GM19452 (cell line): ENCODE measurements around the gene CACNA2D2.

ENCODE experiments used
- ATAC-seq: cut with Tn5 transposase; IDR thresholded peaks from one replicate; pipeline ENCODE4 v1.9.1; 2021; ENCODE audit not compliant: unreplicated experiment

CACNA2D2 gene

DNA sequence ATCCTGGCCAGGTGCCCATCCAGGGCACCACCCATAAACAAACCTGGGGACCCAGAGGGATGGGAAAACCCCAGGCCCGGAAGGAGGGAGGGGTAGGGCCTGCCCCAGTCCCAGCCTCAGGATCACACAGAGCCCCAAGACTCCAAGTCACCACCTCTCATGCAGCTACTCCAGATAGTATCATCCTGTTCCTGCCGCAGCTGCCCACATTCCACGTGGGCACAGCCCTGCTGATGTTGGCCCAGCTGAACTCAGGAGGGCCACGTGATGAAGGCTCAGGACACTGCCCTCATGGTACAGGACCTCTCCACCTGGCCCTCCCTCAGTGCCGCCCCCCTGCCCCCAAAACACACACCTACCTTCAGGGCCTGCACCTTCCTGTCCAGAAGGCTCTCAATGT, 69.5 kb downstream of the CACNA2D2 start:
- ATAC-seq, result no peak

DNA sequence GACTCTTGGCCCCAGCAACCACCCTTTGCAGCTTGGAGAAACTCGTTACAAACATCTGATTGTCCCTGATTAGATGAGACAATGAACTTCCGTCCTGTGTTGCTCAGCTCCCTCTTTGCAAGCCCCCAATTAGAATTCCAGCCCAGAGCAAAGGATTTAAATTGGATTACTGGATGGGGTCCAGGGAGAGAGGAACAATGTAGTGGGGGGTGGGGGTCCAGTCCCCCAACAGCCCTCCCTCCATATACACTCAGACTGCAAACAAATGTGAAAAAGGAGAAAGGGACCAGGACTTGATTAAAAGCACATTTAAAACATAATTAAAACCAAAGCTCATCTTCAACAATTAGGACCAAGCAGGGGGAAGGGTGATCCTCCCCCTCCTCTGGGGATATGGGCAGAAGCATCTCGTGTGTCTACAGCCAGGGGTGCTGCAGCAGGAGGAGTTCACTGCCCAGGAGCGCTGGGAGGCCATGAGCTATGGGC, 72.4 kb downstream of the CACNA2D2 start:
- no peak for ATAC-seq

DNA sequence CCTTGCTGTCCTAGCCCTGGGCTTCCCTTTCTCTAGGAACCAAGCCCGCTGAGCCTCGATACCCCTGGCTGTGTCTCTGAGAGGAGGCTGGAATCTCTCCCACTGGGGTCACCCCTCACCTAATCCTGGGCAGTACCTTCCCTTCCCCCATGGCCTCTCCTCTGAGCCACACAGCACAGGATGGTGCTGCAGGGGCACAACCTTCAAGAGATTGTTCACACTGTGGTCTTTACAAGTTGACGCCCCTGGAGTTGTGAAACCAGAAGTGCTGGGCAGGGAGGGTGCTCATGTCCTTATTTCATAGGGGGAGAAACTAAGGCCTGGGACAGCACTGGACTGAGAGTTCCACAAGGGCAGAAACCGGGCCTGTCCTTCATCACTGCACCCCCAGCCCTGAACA, 73.2 kb downstream of the CACNA2D2 start:
- ATAC-seq, result no peak

DNA sequence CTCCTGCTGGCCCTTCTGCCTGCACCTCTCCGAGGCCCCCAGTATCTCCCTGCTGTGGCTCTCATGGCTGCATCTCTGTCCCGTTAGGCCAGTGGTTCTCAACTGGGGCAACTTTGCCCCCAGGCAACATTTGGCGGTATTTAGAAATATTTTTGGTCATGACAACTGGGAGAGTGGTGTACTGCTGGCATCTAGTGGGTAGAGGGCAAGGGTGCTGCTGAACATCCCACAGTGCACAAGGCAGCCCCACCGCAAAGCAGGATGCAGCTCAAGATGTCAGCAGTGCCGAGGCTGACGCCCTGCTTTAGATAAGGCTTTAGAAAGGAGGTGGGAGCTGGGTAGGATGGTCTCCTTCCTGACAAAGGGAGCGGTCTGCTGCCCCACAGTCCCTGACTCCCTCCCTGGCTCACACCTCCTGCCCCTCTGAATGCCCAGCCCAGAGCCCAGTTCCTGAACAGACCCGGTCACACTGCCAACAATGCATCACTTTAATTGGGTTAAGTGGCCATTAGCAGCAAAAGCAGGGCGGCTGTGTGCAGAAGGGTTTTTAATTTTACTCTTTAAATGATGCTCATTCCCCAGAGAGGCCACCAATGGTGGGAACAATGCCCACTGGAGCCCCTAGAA, 75.3 kb downstream of the CACNA2D2 start:
- ATAC-seq, result no peak

DNA sequence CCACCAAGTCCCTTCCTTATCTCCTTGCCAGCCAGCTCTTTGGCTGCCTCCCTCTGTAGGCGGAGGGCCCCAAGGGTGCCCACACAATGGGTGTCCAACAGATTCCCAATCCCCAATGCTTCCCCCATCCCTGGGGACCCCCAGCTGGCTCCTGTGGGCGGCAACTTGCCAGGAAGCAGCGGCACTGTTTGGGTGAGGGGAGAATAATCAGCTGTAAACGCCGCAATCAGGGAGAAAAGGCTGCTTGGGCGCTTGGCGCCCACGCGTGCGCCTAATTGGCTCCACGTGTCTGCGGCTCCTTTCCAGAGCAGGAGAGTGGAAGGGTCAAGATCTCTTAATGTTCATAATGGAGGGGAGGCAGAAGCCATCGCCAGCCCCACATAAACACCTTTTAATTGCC, 76.2 kb downstream of the CACNA2D2 start:
- ATAC-seq, result no peak

DNA sequence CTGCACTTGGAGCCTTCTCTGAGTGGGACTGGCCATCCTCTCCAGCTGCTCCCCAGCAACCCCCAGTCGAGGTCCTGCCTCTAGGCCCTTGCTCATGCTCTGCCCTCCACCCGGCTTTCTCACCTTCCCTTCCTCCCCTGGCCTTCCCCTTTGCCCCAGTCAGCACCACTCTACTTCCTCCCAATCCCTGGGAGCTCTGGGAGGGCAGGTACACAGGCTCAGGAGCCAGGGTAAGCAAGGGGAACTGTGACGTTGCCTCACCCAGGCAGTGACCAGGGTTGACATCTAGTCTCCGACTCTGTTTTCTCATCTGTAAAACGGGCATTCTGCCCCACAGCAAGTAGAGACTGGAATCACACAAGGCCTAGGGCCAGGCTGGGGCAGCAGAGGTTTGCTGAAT, 77.5 kb downstream of the CACNA2D2 start:
- ATAC-seq, result no peak

DNA sequence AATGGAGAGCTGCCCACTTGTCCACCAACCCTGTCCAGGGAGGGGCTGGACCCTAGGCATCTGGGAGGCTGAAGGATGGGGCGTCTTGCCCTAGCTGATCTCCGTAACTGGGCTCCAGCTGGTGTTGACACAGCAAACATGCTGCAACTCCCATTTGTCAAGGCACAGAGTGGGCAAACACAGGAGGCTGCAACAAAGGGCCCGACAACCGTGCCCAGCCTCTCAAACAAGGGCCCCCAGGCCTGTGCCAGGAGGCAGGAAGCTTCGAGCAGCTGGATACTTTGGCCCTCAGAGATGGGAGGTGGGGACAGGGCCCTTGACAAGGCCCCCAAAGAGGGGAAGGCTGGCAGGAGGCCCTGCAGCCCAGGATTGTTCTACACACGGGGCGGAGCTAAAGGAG, 79.9 kb downstream of the CACNA2D2 start:
- ATAC-seq, result no peak

DNA sequence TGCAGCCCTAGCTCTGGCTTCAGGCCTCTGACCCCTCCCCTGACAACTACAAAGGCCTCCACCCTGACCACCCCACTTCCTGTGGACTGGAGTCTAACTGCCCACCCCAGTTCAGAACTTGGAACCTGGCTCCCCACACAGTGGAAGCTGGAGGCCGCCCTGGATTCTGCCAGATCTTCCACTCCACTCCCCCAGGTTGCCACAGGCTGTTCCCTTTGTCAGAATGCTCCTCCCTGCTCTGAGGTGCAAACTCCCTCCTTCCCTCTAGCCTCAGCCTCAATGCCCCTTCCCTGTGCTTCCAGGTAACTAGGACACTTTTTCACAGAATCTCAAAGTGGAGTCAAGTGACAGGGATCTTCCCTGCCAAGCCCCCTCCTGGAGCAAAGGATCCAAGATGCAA, 81.3 kb downstream of the CACNA2D2 start:
- ATAC-seq, result no peak

DNA sequence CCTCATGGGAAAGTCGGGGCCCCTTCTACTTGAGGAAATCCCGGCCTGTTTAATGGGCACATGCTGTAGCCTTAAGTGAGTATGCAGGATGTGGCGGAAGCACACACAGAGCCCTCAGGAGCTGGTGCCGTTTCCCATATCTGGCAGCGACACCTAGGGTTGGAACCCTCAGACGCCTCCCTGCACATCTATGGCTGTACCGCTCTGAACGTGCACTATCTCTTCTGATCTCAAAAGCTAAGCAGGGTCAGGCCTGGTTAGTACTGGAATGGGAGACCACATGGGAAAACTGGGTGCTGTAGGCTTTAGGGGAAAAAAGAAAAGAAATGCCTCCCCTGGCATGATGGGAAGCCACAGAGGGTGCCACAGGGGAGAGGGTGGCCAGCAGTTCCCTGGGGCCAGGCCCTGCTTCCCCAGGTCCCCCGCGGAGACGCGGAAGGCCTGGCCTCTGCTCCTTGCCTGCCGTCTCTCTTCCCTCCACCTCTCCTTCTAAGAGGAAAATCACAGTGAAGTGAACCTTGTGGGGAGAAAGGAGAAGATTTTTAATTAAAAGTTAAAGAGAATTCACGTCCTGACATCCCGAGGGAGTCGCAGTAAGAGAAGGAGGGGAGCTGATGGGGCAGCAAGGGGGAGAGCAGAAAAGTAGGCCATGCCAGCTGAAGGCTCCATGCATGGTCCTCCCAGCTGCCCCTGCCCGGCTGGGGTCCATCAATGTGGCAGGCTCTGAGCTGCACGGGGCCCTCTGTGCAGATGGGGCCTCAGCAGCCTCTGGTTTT, 83.7 kb downstream of the CACNA2D2 start:
- no peak for ATAC-seq

DNA sequence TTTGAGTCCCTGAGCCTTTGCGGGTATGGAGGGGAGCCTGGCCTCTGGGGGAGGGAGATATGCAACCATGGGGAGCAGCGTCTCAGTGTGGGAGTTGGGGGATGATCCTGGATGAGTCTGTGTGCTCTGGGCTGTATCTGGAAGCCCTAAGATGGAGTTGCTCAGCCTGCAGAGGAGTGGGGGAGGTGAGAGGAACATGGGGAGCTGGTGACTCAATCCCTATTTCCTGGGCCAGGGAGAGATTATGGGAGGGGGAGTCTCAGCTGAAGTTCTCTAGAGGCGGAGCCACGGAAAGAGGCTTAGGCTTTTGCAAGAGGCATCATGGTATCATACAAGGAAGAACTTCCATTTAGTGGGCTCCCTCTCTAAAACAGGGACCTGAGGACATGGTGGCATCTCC, 84.6 kb downstream of the CACNA2D2 start:
- no peak for ATAC-seq

DNA sequence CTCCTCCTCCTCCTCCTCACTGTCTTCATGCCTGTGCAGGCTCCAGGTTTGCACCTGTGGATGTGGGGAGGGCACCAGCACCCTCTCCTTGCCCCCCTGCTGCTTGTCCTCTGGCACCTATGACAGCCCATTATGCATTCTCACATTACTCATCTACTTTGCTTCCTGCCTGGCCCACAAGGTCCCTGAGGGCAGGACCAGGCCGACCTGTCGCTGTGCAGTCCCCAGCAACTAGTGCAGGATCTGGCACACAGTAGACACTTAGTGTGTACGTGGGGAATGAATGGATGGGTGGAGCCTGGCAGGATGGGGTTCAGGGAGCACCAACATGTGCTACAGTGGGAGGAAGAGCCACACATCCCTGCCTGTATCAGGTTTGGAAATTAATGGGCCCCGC, 85.8 kb downstream of the CACNA2D2 start:
- ATAC-seq, result no peak

DNA sequence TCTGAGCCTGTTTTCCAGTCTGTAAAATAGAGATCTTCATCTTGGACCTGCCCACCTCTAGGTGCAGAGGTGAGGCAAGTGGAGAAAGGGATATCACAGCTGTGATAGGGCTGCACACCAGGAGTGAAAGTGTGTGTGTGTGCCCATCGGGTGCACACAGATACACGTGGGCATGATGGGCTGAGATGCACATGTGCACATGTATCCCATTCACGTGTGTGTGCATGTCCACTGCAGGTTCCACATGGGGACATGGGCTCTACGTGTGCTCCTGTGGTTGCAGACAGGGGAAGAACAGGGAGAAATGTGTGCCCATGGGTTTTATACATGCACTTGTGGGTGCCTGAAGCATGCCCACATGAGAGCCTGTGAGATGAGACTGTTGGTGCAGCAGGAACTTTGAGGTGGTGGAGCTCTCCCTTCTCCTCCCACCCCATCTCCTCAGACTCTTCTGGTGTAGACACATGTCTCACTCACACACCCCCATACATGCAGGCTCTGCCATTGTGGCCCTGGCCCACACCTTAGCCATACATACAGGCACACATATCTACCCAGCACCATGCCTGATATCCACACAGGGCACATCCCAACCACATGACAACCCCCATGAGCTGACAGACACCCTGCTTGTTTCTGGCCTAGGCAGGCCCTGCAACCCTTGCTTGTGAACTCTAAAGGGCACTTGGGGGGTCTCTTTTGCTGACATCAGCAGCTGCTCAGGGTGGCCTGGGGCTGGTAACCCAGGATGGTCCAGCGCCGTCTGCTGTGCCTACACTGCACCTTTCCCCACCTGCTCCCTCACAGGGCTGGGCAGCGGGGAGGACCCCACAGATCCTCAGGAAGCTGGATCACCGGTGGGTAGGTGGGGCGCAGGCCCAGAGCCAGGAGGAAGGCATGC, 86.4 kb downstream of the CACNA2D2 start:
- ATAC-seq, result no peak

DNA sequence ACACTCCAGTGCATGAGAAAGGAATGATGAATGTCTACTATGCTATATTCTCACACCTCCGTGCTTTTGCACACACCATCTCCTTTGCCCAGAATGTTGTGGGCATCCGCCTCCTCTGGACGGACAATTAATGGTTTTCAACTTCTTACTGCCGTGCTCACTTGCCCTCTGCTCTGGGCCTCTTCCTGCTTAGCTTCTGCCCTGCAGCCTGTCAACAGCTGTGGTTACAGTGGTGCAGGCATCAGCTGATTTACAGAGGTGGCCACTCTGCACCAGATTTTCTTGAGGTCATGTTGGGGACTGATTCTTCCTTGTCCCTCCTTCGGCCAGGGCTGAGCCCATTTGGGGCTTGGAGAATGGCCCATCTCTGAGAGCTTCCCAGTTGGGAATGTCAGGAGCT, 87.6 kb downstream of the CACNA2D2 start:
- ATAC-seq, result no peak

DNA sequence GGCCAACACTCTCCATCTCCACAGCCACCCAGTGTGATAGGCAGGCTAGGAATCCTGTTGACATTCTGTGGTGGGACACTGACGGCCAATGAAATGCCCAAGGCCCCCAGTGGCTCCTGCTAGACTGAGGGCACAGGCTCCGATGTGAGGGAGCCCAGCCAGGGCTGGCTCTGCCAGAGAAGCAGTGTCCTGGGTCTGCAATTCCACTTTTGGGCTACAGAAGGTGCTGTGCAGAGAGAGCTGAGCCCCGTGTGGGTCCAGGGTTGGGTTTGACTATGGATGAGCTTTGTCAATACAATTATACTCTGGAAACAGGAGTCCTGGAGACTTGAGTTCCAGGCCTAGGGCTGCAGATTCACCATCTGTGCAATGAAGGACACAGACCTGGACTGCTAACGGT, 88.4 kb downstream of the CACNA2D2 start:
- ATAC-seq, result no peak

DNA sequence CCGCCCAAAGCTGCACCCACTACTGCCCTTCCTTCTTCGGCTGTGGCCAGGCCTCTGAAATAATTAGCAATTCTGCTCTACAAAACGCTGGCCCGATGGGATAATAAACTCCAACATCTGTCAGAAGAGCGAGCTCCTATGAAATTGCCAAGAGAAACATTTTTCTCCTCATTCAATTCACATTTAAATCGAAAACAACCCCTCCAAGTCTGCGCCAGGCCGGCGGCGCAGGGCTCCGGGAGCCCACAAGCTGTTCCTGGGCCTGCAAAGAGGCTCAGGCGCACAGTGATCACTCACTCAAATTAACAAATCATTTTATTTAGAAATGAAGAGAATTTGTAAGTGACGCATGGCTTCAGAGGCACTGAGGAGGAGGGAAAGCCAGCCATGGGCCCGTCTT, 88.8 kb downstream of the CACNA2D2 start:
- ATAC-seq, result no peak

DNA sequence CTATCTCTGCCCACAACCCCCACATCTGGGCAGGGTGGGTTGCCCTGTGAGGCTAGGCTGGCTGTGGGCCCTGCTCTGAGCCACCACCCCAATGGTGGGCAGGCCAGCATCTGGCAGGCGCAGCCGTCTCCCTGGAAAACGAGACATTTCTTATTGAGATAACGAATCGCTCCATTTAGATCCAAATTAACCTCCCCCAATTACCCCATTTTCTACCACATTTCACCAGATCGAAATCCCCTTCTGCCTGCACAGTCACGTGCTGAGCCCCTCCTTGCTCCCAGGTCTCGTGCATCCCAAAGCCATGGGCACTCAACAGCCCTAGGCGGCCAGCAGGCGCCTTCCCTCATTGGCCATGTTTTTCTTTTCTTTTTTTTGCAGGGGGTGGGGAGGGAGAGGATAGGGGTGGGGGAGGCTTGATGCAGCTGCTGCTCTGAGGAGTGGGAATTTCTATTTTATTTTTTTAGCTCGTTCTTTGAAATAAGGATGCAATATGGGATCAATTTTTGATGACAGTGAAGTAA, 91.1 kb downstream of the CACNA2D2 start:
- no peak for ATAC-seq

DNA sequence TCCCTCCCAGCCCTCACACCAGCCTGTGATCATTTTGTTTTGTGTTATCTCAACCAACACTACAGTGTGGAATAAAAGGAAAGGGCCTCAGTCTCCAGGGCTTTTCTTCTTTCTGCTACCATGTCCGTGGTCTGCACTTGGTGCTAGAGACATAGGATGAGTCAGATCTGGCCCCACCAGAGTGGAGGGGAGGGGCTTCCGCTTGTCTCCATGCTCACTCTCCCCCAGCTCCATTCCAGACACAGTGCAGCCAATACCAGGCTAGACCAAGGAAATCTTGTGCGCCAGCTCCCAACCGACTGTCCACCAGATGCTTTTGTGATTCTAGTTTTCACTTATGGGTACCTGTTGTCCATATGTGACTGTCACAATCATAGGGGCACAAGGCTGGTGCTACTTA, 92.2 kb downstream of the CACNA2D2 start:
- ATAC-seq, result no peak

DNA sequence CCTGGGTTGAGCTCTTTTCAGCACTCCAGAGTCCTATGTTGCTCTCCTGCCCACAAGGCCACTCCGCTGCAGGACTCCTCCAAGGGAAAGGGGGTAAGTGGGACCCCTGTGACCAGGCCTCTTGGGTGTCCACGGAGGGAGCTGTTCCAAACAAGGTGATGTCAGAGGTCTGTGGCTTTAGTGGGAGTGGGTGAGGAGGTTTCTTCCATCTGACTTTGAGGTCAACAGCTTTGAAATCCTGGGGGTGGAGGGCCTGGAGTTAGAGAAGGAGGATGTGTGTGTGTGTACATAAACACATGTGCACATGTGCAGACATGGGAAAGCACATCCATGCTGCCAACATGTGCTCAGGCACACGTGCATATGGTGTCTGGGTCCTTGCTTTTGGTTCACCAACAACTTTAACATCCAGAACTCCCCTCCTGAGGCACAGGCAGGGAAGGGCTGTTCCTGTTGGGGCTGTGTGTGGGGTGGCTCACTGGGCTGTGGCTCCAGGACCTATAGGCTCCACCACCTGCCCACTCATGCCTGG, 92.8 kb downstream of the CACNA2D2 start:
- no peak for ATAC-seq

DNA sequence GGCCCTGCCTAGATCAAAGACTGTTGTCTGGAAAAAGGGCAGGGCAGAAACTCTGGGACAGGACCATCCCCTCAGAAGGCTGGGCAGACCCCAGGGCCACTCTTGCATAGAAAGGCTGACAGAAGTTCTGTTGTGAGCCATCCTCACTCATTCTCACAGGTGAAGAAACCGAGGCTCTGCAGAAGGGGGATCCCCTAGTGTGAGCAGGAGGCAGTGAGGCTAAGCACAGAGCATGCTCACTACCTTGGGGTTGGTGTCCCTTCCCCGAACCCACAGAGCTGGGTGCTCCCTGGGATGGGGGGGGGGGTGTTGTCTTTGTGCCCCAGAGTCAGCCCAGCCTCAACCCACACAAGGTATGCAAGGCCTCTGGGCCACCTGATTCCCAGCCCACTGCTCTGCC, 93.2 kb downstream of the CACNA2D2 start:
- ATAC-seq, result no peak

DNA sequence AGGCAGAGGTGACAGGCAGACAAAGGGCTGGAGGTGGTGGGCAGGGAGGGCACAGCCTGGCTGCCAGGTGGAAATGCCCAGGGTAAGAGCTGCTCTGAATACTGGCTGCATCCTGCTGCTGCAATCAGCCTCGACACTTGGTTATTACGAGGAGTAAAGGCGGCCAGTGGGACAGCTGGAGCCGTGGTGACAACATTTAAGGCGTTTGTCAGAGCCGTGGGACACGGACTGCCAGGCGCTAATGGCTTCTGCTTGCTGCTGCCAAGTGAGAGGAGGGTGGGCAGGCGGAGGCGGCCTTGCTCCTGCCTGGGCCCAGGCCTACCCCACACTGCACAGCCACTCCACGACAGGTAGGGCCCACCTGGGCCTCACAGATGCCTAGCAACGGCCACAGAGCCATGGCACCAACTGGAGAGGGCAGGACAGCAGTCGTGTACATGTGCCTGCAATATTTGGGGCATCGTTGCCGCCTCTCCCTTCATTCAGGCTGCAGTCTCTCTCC, 94.9 kb downstream of the CACNA2D2 start:
- no peak for ATAC-seq

DNA sequence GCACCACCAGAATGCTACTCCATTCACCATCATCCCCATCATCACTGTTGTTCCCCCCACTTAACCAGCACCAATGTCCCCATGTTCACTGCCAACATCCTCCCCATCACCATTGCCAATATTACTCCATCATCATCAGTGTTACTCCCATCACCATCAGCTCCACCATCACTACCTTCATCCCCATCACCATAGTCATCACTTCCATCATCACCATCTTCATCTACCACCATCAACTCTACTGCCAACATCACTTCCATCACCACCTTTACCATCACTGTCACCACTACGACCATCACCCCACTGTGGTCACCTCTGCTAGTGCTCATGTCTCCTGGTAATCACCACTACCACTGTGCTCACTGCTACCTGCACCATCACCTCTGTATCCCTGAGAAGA, 96.9 kb downstream of the CACNA2D2 start:
- no peak for ATAC-seq
